GM15510 (cell line): ENCODE results near the gene MVB12B.

Source experiments
- POLR2A ChIP-seq: IDR thresholded peaks from 3 replicates; pipeline ENCODE4 v1.6.1; 2011; ENCODE audit warnings: borderline replicate concordance; ENCODE audit not compliant: insufficient read length; ENCODE audit errors: extremely low read depth

Gene MVB12B

GRCh38 chr9:126318858-126319257 is 7.8 kb upstream of the MVB12B start:
- no peak for TF ChIP-seq POLR2A

- no peak for TF ChIP-seq POLR2A
Measured at GRCh38 chr9:126319671-126320070, 7.0 kb upstream of the MVB12B start.

GRCh38 chr9:126320158-126320922 is 6.3 kb upstream of the MVB12B start:
- no peak for TF ChIP-seq POLR2A

- TF ChIP-seq POLR2A: no peak
Measured at GRCh38 chr9:126321742-126322141, 4.9 kb upstream of the MVB12B start.

GRCh38 chr9:126325821-126326220 is 808 bp upstream of the MVB12B start:
- TF ChIP-seq POLR2A: no peak

- no peak for TF ChIP-seq POLR2A
Measured at GRCh38 chr9:126327006-126327713, 531 bp downstream of the MVB12B start.

- no peak for TF ChIP-seq POLR2A
Measured at GRCh38 chr9:126327714-126328185, 1.1 kb downstream of the MVB12B start.

- no peak for TF ChIP-seq POLR2A
Measured at GRCh38 chr9:126328407-126328806, 1.8 kb downstream of the MVB12B start.

- TF ChIP-seq POLR2A: no peak
Measured at GRCh38 chr9:126329476-126330275, 3.0 kb downstream of the MVB12B start.

GRCh38 chr9:126330536-126330935 is 3.9 kb downstream of the MVB12B start:
- no peak for TF ChIP-seq POLR2A

GRCh38 chr9:126331964-126332748 is 5.5 kb downstream of the MVB12B start:
- no peak for TF ChIP-seq POLR2A

- TF ChIP-seq POLR2A: no peak
Measured at GRCh38 chr9:126334721-126335621, 8.3 kb downstream of the MVB12B start.
